ENCODE data around the gene VARS2. TPM values are rescaled to one million over a fixed set of nuclear protein-coding genes. Genes with fewer than 3 reads are reported as not detected.

VARS2 gene
- total RNA-seq, 1 donor, result 17.3 TPM

- TF ChIP-seq CTCF (IDR thresholded peaks at IDR 0.05; ENCODE audit: insufficient read depth, low read depth, low read length), result no peak
- no peak for DNase-seq (ENCODE audit: low read depth)
- no peak within 1 kb of the TSS for H3K4me3 ChIP-seq (ENCODE audit: low read depth, low read length)
These were observed 18.1 kb downstream of the VARS2 start, which contains the start of gene SFTA2 for GRCh38 chr6:30931969-30932645. TSS of gene SFTA2 (minus strand) at chr6:30932170. CDS start at chr6:30932096, 74 bp downstream.

- no peak for TF ChIP-seq CTCF (IDR thresholded peaks at IDR 0.05; ENCODE audit: insufficient read depth, low read depth, low read length)
- no peak for DNase-seq (ENCODE audit: low read depth)
- no peak overlapping the region for H3K4me3 ChIP-seq (ENCODE audit: low read depth, low read length)
These were observed 18.8 kb downstream of the VARS2 start for GRCh38 chr6:30932665-30933365.

DNA sequence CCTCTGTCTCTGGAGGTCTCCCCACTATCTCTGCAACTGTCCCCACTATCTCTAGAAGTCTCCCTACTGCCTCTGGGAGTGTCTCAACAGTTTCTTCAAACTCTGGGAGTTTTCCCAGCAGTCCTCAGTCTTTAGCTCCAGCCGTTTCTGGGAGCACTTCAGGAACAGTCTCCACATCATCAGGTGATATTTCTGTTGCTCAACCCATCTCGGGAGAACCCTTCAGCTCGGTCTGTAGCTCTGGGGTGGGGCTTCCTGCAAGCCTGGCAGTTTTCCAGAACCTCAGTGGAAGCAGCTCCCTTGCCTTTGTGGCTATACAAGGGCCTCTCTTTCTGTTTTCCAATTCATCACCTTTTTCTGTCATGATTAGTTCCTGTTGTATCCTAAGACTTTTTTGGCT, 21.0 kb downstream of the VARS2 start:
- peak; percentile 37 for DNase-seq (ENCODE audit: low read depth)

DNA sequence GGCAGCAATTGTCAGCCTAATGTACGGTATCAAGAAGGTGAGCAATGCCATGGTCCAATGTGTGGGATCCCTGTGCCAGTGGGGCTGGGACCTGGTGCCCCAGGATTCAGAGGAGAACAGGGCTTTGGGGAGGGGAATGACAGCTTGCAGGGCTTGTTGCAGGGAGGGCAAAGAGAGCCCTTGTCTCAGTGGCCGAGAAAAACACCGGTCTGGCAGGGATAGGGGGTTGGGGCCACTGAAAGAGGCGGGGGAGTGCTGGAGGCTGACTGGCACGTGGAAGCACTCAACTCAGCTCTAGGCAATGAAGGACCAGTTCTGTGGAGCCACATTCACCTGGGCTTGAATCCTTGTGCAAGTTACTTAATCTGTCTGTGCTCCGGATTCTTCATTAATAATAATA, 23.2 kb downstream of the VARS2 start:
- H3K4me3 ChIP-seq (ENCODE audit: low read depth, low read length), result no peak overlapping the region
- TF ChIP-seq CTCF (IDR thresholded peaks at IDR 0.05; ENCODE audit: insufficient read depth, low read depth, low read length), result no peak

More for the DNA sequence above, 21.0 kb downstream of the VARS2 start:
- no peak overlapping the region for H3K4me3 ChIP-seq (ENCODE audit: low read depth, low read length)
- no peak for TF ChIP-seq CTCF (IDR thresholded peaks at IDR 0.05; ENCODE audit: insufficient read depth, low read depth, low read length)

DNA sequence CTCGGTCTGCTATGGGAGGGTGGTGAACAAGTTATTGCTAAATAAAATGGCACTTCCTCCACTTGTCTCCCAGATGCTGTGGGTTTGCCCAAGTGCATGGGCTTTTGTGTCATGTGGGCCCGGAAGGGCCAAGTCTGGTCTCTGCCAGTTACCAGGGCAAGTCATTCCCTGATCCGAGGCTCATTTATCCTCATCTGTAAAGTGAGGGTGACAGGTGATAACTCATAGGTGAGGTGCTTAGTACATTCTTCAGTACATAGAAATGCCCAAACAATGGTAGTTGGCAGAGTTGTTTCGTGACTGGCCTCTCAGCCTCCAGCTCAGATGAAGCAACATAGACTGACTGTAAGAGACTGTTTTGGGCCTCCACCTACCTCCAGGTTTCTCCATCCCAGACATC, 24.7 kb downstream of the VARS2 start:
- no peak for TF ChIP-seq CTCF (IDR thresholded peaks at IDR 0.05; ENCODE audit: insufficient read depth, low read depth, low read length)
- no peak overlapping the region for H3K4me3 ChIP-seq (ENCODE audit: low read depth, low read length)
- DNase-seq (ENCODE audit: low read depth), result no peak

More for the DNA sequence above, 23.2 kb downstream of the VARS2 start:
- DNase-seq (ENCODE audit: low read depth), result no peak

GRCh38 chr6:30939473-30939872, 25.4 kb downstream of the VARS2 start:
- H3K4me3 ChIP-seq (ENCODE audit: low read depth, low read length), result no peak overlapping the region
- no peak for TF ChIP-seq CTCF (IDR thresholded peaks at IDR 0.05; ENCODE audit: insufficient read depth, low read depth, low read length)
- no peak for DNase-seq (ENCODE audit: low read depth)

All from fibroblast of villous mesenchyme (primary cell).